Endothelial cell of hepatic sinusoid (primary cell): ENCODE data around the gene UBFD1.

ENCODE experiments used
- in situ Hi-C: cut with HindIII; loops from 2 replicates; pipeline ENCODE4 v1.10.0; 2017; ENCODE audit warnings: low sequenced_read_pairs

UBFD1 gene

GRCh38 chr16:23595951-23596720, 38.6 kb downstream of the UBFD1 start, which contains the start of gene NDUFAB1:
NDUFAB1 (minus strand) TSS chr16:23596316; CDS start chr16:23596290, 26 bp downstream.
- in situ Hi-C loops, result no loop called here

- in situ Hi-C loops, result no loop called here
Observed at GRCh38 chr16:23597003-23597756, 39.7 kb downstream of the UBFD1 start.

- in situ Hi-C loops, result no loop called here
Observed at GRCh38 chr16:23607726-23608125, 50.2 kb downstream of the UBFD1 start.

- in situ Hi-C loops, result no loop called here
Observed at GRCh38 chr16:23608194-23608593, 50.7 kb downstream of the UBFD1 start.

- in situ Hi-C loops, result loop anchor here (10.0 kb wide), 1 partner anchor 65 kb away; the partner anchor contains the start of gene PLK1
Observed at GRCh38 chr16:23609929-23610328, 52.4 kb downstream of the UBFD1 start.

GRCh38 chr16:23610905-23611304, 53.4 kb downstream of the UBFD1 start:
- in situ Hi-C loops, result loop anchor here (10.0 kb wide), 1 partner anchor 64 kb away; the partner anchor contains the start of gene PLK1

GRCh38 chr16:23611936-23612335, 54.4 kb downstream of the UBFD1 start:
- in situ Hi-C loops, result loop anchor here (10.0 kb wide), 1 partner anchor 63 kb away; the partner anchor contains the start of gene PLK1

GRCh38 chr16:23615805-23616204, 58.3 kb downstream of the UBFD1 start:
- in situ Hi-C loops, result loop anchor here (10.0 kb wide), 1 partner anchor 59 kb away; the partner anchor contains the start of gene PLK1
